GM21619 (cell line): Measurements from ENCODE around the gene RAMP1.

Experiments used
- ATAC-seq: cut with Tn5 transposase; IDR thresholded peaks from one replicate; pipeline ENCODE4 v1.9.1; 2021; ENCODE audit not compliant: unreplicated experiment

RAMP1 gene

DNA sequence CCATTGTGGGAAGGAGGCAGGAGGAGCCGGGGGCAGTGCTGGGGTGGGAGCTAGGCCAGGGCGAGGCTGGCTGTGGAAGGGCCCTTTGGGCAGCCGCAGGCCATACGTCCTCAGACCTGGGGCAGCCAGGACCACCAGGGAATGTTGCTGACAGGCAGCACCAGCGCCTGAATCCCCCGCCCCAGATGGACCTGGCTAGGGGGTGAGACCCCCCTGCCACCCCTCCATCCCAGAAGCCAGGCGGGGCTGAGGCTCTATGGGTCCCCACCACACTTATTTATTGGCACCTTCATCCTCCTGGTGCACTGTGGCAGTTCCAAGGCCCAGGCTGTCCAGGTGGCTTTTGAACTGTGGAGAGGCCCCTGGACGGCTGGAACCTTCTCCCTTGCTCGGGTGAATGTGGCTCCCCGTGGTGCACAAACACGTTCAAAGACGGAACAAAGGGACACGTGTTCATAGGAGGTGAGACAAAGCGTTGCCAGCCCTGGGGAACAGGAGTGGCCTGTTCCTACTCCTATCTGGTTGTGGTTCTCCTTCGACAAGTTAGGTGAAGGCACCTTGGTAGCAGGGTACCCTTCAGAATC, 35.1 kb downstream of the RAMP1 start:
- no peak for ATAC-seq

DNA sequence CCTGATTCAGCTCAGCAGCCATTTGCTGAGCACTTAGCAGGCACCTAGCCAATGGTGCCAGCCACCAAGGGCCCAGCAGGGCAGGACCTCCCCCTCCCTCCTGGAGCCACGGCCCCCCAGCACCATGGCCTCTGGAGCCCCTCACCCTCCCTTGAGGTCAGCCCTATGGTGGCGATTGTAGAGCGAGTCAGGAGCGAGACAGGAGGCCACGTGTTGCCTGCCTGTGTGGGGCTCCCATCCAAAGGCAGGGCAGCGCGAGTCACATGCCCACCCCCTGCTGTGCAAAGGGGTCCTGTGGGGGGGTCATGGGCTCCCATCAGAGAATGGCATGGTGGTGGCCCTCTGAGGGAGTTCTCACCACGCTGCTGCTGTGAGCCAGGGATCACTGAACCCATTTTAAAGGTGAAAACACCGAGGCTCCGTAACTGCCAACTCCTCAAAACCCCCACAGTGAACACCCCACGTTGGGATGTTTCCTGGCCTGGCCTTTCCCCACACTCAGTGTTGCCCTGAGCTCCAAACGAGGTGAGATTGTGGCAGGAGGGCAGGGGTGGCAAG, 35.6 kb downstream of the RAMP1 start:
- no peak for ATAC-seq

DNA sequence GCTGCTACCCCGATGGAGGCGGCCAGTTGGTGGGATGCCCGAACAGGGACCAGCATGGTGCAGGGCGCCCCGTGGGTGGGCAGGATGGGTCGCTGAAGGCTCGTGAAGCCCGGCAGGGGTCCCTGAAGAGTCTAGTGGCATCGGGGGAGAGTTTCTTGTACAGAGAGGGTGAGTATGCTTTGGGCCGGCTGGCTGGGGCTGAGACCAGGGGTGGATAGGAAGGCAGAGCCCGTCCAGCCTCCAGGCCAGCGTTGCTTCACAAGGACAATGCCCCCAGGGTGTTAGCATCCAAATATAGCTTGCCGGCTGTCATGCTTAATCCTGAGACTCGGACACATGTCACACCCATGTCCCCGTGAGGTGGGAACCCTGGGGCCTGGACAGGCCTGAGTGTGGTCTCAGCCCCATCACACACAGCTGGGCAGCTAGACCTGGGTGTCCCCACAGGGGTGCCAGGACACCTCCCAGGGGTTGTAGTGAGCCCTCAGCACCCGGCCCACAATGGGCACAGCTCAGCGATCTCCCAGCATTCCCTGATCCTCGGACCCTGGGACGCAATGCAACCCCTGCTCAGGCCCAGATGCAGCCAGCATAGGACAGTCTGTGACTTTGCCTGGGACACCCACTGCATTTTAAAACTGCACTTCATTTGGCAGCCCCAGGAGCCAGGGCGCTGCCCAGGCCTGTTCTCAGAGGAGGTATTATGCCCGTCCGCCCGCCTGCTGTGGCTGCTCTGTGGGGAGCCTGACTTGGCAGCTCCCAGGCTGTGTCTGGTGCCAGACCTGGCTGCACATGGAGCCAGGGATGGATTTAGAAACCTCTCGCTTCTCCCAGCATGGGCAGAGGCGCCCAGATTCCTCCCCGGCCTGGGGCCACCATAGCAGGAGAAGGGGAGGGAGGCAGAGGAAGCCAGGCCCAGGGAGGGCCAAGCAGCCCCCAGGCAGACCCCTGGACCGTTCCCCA, 36.4 kb downstream of the RAMP1 start:
- ATAC-seq, result no peak

DNA sequence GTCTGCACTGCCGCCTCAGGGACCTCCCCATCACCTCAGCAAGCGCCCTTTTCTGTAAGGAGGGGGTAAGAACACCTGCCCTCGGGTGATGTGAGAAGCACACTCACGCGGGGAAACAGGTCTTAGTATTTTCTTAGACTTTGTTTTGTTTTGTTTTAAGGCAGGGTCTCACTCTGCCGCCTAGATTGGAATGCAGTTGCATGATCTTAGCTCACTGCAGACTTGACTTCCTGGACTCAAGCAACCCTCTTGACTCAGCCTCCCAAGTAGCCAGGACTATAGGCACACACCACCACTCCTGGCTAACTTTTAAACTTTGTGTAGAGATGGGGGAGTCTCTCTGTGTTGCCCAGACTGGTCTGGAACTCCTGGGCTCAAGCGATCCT, 37.1 kb downstream of the RAMP1 start:
- ATAC-seq, result no peak

DNA sequence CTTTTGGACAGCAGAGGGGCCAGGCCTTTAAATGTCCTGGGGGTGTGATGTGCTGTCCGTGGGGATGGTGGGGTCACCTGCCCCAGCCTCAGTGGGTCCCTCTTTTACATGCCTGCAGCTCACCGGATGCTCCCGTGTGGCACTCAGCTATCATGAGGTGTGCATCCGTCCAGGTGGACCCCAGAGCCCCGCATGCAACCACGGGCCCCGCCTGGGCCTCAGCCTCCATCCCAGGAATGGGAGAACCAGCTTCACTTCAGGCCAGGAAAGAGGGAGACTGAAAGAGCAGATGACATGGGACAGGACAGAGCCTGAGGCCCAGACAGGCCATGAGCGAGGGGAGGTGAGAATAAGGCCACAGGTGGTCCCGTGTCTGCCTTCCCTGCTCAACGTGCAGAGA, 37.5 kb downstream of the RAMP1 start:
- no peak for ATAC-seq

DNA sequence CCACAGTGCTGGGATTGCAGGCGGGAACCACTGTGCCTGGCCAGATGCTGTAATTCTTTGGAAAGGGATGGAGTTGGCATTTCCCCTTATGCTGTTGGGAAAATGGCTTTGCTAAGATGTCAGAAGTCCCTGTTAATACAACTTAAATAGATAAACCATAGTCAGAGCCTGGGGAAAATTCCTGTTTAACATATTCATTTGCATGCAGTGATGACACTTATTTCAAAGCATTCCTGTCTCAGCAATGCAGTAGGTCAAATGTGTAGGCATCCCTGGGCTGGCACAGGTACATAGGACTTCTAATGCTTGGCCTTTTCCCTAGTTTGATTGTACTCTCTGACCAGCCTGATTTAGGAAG, 38.6 kb downstream of the RAMP1 start:
- no peak for ATAC-seq

DNA sequence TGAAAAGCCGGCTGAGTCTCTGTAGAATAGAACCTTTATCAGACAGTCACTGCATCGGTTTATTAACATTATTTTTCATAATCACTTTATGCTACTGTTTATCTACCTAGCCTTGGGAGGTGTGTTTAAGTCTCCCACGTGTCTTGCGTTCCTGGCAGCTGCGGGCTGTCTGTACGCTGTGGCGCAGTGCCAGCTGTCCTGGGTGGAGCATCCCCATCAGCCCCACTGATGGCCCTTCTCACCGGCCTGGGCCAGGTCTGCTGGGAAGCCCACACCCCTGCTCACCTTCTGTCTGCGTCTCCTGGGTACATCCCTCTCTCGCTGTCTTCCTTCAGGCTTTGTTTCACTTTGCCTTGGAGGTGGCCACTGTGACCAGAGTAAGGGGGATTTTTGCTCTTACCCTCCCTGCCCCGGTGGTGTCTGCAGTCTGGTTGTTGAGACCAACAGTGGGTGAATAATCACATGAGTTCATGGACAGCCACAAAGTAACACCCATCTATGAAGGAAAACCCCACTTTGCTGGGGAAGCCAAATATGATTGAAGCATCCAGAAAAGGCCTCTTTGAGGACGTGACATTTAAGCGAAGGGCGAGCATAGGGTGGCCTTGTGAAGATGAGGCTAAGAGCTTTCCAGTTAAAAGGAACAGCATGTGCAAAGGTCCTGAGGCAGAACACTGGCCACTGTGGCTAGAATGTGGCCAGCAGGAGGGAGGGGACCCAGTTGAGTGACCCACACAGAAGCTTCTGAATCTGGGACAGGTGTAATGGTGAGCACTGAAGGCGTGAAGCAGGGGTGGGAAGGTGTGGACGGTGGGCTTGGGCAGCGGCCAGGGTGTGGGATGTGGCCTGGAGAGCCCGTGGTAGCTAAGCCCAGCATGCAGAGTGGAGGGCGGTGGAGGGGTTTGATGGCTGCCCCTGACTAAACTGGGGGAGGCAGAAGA, 41.7 kb downstream of the RAMP1 start:
- ATAC-seq, result no peak

DNA sequence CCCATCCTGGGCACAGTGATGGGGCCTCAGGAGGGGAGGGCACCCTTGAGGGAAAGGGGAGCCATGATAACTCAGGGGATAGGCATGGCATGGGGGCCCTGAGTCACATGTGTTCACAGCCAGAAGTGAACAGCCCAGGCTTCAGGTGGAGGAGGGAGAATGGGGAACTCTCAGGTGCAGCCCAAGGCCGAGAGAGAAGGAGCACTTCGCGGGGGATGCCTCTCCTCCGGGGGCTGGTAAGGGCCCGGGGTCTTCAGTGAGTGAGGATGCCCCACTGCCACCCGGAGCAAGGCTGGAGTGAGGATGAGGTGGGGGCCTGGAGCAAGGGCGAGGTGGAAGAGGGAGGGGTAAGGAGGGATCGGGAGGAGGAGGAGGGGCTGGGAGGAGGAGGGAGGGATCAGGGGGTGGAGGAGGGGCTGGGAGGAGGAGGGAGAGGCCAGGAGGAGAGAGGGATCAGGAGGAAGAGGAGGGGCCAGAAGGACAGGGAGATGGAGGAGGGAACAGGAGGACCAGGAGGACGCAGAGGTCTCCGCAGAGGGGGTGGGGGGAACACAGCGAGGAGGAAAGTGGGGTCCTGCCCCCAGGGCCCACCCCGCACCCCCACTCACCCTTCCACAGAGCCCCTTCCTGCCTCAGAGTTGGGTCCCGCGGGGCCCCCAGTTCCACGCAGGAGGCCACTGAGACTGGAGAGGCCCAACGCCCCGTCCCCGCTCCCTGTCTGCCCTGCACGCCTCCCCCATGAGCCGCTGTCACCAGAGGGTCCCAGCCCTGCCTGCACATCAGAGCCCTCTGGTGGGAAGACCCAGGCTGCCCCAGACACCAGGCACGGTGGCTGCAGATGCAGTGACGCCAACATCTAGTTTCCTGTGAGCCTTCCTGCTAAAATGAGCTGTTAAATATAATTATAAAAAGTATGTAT, 42.8 kb downstream of the RAMP1 start:
- no peak for ATAC-seq

DNA sequence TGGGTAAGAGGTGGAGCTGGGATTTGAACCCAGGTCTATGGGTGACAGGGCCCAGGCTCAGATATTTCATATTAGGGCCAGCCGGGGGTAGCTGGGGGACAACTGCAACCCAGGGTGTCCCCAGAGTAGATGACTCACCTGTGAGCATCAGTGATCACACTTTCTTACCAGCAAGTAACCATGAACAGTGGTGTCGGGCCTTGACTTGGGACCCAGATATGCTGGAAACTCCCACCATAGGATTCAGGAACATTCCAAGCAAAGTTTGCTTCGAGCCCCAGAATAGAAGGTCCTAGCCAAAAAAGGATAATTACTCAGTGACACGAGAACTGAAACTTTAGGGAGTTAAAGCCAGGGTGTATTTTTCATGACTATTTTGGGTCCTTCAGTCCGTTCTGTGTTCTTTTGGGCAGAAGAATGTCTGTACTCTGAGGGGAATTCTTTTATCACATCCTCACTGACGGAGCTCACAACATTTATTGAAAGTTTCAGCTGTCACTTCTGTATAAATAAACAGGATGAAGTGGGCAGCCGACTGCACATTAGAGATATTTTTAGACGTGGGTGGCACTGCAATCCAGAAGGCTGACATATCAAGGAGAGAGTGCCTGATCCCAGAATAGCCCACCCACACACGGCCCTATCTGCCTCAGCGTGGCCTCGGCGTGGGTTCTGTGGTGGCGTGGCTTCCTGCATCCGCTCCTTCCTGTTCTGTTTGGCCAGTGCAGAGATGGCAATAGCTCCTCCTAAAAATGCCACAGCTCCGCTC, 45.6 kb downstream of the RAMP1 start:
- no peak for ATAC-seq

DNA sequence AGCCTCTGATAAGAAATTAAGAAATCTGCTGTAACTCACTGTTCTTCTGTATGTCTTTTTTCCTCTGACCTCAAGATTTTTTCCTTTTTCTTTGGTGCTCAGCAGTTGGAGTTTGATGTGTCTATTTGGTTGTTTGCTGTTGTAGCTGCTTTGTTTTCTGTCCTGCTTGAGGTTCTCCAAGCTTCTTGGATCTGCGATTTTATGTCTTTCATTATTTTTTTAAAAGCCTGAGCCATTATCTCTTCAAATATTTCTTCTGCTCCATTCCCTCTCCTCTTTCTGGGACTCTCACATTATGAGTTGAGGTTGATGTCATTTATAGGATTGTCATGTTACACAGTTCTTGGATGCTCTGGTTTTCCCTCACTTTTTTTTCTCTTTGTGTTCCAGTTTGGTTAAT, 47.7 kb downstream of the RAMP1 start:
- no peak for ATAC-seq

DNA sequence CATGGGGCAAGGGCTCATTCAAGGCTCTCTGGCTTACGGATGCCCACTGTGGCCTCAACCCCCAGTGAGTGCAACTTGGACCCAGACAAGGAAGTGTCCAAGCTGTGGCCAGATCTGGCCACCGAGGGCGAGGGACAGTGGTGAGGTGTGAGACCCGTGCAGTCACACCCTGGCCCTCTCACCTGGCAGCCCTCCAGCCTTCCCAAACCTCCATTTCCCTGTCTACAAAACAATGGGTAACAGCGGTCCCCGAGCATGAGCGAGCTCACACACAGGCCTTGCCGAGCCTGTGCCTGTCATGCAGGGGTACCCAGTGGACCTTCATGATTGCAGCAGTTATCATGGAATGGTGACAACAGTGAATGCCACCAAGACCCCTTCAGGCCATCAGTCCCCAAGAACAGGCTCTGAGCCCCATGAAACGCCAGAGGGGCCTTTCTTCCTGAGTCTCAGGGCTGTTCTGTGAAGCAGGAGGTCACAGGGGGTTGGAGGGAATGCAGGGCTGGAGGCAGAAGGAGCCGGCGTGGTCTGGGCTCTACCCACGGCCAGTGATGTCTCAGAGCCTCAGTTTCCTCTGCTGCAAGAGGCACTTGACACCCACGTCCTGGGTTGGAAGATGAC, 49.8 kb downstream of the RAMP1 start:
- ATAC-seq, result no peak

DNA sequence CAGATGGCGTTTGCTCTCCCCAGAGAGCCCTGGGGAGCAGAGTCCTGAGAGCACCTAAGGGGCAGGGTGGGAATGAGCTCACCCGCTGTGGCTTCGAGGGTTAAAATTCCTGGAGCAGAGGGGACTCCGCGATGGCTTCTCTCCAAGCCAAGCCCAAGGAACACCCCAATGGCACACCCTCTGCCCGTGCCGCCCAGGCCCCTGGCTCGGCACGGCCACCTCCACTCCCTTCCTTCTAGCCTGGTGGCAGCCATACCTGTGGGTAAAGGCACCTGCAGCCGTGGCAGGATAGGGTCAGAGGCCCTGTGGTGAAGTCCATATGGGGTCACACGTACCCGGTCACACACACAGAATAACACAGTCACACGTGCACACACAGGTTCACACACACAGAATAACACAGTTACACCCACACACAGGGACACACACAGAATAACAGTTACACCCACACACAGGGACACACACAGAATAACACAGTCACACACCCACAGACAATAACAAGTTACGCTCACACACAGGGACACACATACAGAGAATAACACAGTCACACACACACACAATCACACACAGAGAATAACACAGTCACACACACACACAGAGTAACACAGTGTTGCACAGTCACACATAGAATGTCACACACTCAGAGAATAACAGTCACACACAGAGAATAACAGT, 50.5 kb downstream of the RAMP1 start:
- no peak for ATAC-seq

DNA sequence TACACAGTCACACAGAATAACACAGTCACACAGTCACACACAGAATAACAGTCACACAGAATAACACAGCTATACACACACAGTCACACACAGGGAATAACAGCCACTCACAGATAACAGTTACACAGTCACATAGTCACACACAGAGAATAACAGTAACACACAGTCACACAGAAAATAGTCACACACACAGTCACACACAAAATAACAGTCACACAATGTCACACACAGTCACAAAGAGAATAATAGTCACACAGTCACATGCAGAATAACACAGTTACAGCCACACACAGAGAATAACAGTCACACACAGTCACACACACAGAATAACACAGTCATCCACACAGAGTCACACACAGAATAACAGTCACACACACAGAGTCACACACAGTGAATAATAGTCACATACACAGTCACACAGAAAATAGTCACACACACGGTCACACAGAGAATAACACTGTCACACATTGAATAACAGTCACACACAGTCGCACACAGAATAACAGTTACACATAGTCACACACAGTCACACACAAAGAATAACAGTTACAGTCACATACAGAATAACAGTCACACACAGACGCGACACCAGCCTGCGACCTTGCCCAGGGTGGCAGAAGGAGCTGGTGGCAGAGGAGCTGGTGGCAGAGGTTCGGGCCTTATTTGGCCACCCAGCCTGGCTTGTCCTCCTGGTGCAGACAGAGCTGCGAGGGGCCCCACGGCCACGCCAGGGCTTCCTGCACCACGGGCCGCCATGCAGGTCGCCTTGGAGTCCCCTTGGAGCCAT, 51.3 kb downstream of the RAMP1 start:
- ATAC-seq, result no peak

DNA sequence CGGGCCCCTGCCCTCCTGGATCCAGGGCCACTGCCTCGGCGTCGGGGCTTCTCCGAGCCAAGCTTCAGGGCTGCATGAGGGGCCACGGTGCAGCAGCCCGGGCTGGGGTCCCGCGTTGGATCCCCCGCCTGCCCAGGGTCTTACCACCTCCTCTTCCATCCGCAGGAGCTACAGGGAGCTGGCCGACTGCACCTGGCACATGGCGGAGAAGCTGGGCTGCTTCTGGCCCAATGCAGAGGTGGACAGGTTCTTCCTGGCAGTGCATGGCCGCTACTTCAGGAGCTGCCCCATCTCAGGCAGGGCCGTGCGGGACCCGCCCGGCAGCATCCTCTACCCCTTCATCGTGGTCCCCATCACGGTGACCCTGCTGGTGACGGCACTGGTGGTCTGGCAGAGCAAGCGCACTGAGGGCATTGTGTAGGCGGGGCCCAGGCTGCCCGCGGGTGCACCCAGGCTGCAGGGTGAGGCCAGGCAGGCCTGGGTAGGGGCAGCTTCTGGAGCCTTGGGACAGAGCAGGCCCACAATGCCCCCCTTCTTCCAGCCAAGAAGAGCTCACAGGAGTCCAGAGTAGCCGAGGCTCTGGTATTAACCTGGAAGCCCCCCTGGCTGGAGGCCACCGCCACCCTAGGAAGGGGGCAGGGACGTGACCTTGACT, 52.1 kb downstream of the RAMP1 start:
- ATAC-seq, result no peak

DNA sequence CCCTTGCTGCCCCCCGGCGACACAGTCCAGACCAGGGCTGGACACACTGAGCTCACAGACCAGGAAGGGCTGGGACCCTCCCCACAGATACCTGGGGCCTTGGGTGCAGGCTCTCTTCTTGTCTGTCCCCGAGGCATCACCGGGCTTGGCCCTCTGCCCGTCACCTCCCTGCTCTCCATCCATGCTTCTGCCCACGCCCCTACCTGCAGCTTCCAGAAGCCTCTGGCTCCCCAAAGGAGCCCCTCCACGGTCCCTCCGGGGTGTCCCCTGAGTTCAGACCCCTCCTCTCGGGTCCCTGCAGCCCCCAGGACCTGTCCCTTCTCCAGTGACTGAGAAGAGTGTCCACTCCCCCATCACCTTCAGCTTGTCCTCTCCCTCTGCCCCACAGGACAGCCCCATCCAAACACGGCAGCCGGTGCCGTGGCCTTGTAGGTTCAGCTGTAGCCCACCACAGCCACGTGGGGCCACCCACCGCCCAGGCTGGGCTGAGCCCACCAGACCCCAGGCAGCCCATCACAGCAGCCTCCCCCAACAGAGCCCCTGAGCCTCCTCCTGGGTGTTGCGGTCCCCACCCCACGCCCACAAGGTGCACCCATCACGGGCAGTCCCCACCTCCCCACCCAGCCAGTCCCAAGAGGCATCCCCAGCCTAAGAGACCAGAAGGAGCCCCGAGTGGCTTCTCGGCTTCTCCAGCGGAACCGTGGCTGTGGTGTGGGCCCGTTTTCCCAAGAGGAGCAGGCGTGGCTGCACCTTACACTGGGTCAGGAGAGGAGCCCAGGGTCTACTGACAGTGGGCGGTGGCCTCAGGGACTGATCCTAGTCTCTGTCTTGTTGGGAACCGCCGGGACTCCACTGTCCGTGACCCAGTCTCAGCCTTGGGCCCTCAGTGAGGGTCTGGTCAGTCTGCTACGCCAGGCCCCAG, 53.1 kb downstream of the RAMP1 start:
- no peak for ATAC-seq
